ENCODE data around the gene GORASP1.

GORASP1 gene
- 32.4 to 33.4 reads per million in 2 donors for total RNA-seq

- peak; percentile 39 for DNase-seq
These were observed at the start of gene GORASP1, which contains the start of gene TTC21A for GRCh38 chr3:39107388-39108199. GORASP1 (minus strand) TSS chr3:39107627; CDS start chr3:39107541, 86 bp downstream. TTC21A (plus strand) TSS chr3:39107680; CDS start chr3:39107838, 158 bp downstream.

DNA sequence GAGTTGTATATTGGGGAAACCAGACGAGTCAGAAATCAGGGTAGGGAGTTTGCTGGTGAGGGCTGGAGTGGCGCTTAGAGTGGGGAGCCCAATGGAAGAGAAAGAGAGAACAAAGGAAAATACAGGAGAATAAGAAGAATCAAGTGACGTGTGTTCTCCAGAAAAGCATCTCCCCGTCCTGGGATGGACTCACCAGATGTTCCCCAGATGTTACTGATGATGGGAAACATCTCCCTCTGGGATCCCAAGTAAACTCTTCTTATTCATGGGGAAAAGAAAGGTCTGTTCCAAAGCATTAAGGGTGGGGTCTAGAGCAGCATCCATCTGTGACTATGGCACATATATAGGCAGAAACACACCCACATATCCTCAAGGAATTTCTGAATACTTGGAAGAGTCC, 49.0 kb upstream of the GORASP1 start:
- DNase-seq, result no peak

- DNase-seq, result no peak
These were observed 47.0 kb upstream of the GORASP1 start for GRCh38 chr3:39154280-39155021.

- DNase-seq, result no peak
These were observed 46.5 kb upstream of the GORASP1 start for GRCh38 chr3:39153977-39154279.

- DNase-seq, result no peak
These were observed 43.6 kb upstream of the GORASP1 start for GRCh38 chr3:39150803-39151631.

DNA sequence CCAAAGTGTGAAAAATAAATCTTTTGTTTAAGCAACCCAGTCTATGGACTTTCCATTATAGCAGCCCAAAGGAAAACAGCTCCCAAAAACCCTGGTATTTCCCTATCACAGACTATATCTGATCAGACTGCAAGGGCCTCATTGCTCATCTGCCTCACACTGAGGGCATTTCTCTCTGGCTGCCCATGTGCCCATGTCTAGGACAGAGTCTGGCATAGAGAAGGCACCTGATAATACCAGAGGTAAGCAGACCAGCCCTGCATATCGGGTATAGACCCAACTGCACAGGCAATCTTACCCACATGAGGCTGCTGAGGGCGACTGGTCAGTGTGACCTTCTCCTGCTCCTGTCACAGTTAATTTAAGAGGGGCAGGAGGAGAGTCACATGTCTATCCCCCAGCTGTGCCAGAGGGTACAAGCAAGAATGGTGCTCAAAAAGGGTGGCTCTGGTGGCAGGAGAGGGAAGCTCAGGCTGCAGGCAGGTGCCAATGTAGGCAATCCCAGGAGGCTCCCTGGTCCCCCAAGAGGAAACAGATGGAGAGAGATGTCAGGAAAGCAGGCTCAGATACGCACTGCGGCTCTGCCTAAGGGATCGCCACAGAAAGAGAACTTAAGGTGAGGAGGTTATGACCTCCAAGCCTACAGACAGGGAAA, 42.8 kb upstream of the GORASP1 start:
- no peak for DNase-seq

GRCh38 chr3:39149498-39150147, 42.2 kb upstream of the GORASP1 start:
- no peak for DNase-seq

GRCh38 chr3:39149059-39149455, 41.6 kb upstream of the GORASP1 start:
- no peak for DNase-seq

DNA sequence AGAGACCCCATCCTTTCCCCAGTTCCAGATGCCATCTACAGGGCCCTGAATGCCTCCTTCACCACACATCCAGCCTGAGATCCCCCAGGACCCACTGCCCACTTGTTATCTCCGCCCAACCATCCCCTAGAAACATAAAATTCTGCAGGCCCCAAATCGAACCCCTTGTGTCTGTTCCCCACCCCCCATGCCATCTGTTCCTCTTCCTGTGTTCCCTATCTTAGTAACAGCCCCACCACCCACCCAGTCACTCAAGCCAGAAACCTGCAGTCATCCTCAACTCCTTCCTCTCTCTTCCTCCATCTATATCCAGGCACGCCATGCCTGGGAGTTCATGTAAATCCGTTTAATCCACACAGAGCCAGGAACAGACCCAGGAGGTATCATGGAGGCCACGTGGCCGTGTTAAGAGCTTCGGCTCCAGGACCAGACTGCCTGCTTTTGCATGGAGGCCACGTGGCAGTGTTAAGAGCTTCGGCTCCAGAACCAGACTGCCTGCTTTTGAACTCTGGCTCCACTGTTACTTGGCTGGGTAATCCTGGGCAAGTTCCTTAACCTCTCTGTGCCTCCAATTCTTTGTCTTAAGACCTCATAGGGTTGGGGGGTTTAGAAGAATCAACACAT, 41.1 kb upstream of the GORASP1 start:
- no peak for DNase-seq

DNA sequence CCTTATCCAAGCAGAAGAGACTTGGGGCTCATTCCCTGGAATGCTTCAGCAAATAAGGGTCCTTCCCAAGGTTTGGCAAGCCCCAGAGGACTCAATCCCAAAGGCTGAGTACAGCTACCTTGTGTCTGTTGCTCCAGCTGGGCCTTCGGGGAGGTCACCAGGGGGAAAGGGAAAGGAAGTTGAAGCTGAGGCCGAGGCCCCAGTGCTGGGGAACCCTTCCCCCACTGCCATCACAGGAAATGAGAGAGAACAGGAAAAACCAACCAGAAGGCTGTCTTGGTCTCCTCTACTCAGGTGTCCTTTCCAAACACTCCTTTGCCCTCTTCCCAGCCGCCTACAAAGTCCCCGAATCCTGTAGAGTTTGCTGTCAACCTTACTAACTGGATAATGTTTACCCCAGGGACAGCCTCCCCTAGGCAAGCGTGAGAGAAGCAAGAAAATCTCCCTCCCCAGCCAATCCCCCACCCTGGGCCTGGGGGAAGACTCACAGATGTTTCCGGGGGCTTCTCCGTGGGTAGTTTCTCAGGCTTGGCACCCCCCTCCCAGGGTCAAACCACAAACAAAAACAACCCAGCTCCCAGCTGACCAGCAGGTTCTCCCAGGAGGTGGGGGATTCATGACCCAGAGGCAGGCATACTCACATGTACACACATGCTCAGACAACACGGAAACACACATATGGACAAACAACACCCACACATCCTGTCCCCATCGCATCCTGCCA, 40.4 kb upstream of the GORASP1 start:
- DNase-seq, result no peak

DNA sequence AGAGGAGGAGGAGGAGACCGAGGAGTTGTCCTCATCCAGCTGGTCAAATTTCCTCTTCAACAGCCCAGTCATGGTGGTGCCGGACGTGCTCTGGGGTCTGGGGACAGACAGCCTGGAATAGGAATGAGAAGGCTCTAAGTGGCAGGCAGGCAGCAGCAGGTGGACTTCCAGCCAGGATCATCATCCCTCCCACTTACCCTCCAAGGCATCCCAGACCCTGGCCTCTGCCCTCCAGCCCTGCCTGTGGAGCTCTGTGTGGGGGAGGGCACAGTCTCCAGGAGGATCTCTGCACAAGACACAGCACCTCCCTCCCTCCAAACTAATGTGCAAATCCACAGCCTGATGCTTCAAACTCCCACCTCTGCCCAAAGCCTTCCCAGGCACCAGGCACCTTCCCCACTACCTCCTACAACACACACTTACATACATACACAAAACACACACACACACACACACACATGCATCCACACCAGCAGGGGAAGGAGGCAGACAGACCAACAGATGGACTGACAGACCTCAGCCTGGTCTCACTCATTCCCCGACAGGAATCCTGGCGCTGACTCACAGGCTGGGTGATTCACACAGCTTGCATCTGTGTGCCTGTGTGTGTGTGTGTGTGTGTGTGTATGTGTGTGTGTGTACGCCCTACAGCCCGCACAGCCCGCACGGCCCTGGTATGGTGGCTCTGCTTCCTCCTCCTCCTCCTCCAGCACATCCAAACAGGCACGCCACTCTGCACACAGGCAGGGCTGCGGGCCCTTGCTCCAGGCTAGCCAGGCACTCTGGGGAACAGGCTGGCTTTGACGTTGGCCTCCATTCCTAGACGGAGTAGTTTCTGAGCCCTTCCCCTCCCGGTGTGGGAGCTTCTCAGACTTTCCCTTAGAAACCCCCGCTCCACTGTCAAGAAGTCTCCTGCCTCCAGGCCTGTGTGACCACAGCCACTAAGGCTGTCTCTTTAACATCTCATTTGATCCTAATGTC, 39.5 kb upstream of the GORASP1 start:
- DNase-seq, result no peak

DNA sequence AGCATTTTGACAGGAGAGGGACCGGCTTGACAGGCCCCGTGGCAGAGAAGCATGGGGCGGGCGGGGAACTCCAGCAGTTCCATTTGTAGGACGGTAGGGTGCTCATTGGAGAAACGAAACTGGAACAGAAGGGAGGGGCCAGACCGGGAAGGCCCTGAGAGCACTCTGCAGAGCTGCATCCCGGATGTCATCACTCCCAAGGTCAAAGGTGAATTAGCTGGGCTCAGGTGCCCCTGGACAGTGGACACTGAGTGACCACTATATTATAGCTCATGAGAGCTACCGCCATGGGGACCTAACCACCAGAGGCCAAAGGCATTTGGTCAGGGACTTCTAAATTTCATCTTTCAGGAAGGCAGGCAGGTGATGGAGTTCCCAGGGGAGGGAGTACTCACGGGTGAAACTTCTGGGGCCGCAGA, 38.7 kb upstream of the GORASP1 start:
- DNase-seq, result no peak

- DNase-seq, result no peak
These were observed 37.4 kb upstream of the GORASP1 start for GRCh38 chr3:39144748-39145380.

- no peak for DNase-seq
These were observed 36.8 kb upstream of the GORASP1 start for GRCh38 chr3:39144095-39144747.

DNA sequence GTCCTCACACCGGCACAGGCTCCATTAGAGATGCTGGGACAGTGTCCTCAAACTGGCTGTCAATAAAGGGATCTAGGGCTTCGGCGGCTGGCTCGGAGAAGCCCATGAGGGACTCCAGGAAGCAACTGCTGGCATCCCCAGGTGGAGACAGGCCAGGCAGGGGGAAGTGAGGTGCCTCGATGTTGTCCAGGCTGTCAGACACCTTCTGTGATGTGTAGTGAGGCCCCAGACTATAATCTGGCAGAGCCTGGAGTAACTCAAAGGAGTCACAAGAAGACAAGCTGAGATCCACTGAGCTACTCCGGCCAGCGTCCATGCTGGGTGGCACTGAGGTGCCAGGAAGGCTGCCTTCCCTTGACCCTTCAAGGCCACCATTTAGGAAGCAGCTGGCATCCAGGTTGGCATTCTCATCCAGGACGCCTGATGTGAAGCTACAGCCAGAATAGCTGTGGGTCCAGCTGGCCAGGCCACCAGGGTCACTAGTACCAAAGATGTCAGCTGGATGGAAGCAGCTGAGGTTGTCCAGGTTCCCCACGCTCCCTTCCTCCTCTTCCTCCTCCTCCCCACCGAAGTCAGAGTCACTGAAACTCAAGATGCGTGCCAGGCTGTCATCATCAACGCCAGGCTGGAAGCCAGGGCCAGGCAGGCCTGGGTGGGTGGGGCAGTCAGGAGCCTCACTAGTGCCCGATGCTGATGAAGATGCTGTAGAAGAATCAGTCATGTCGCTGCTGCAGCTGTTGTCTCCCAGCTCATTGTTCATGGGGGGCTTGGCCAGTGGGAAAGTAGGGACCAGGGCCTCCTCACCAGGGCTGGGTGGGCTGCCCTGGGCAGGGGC, 35.8 kb upstream of the GORASP1 start:
- DNase-seq, result no peak

DNA sequence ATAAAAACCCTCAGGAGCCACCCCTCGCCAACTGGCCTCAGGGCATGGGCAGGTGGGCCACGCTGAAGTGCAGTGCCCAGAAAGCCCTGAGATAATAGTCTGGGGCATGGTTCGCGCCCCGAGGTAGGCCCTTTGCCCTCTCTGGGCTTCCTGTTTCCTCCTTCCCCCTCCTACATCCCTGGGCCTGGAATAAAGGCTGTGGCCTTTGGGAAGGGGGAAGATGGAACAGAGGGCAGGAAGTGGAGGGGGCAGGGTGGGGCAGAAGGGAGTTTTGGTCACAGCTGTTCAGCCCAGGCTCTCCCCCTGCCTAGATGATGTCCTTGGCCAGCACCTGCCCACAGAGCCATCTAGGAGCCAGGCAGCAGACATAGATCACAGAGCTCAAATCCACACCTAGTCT, 34.6 kb upstream of the GORASP1 start:
- DNase-seq, result no peak

GRCh38 chr3:39141171-39141995, 34.0 kb upstream of the GORASP1 start:
- DNase-seq, result no peak
